K562 (cell line): ENCODE data around the gene GNB2. TPM values are rescaled to one million over a fixed set of nuclear protein-coding genes. Genes with fewer than 3 reads are reported as not detected.

Source experiments
- BHLHE40 ChIP-seq: IDR thresholded peaks from 2 replicates; pipeline ENCODE4 v1.6.1; 2011; ENCODE audit warnings: low read length, improper control_type of control experiment
- DMBX1 ChIP-seq: fragments of 250-450 bp; sonication (Bioruptor Pico); IDR thresholded peaks from 2 replicates; pipeline ENCODE4 v1.8.0; 2022; ENCODE audit warnings: inconsistent platforms, mild to moderate bottlenecking, moderate library complexity, borderline replicate concordance
- ELF2 ChIP-seq: fragments of 250-450 bp; sonication (Bioruptor Pico); IDR thresholded peaks from 2 replicates; pipeline ENCODE4 v1.5.0; 2021; ENCODE audit warnings: mild to moderate bottlenecking
- HMG20B ChIP-seq: fragments of 250-450 bp; sonication (Bioruptor Pico); IDR thresholded peaks from 2 replicates; pipeline ENCODE4 v1.5.0; 2021; ENCODE audit warnings: mild to moderate bottlenecking
- MED1 ChIP-seq: sonication (generic); formaldehyde crosslinking; IDR thresholded peaks from 2 replicates; pipeline ENCODE4 v1.8.1; 2023; ENCODE audit warnings: missing genetic modification reagents, borderline replicate concordance
- NUFIP1 ChIP-seq: fragments of 450-650 bp; IDR thresholded peaks from 2 replicates; pipeline ENCODE4 v1.6.1; 2018; ENCODE audit not compliant: partially characterized antibody
- PCBP1 ChIP-seq: fragments of 200-400 bp; formaldehyde crosslinking; IDR thresholded peaks from 2 replicates; pipeline ENCODE4 v1.6.1; 2018; ENCODE audit warnings: mild to moderate bottlenecking, low read depth, low read length; ENCODE audit not compliant: poor library complexity, severe bottlenecking
- PHF8 ChIP-seq: fragments of 200-600 bp; sonication (generic); IDR thresholded peaks from 2 replicates; pipeline ENCODE4 v1.6.1; 2012; ENCODE audit warnings: mixed run types, mild to moderate bottlenecking, inconsistent platforms, low read length, moderate library complexity, borderline replicate concordance
- RAD51 ChIP-seq: fragments of 450-650 bp; IDR thresholded peaks from 2 replicates; pipeline ENCODE4 v1.7.1; 2016; ENCODE audit warnings: low read depth, mild to moderate bottlenecking, borderline replicate concordance
- SMAD2 ChIP-seq: fragments of 150-350 bp; IDR thresholded peaks from 2 replicates; pipeline ENCODE4 v1.6.1; 2014; ENCODE audit warnings: low read depth, mild to moderate bottlenecking, low read length
- THAP12 ChIP-seq: fragments of 250-450 bp; sonication (Bioruptor Pico); IDR thresholded peaks from 2 replicates; pipeline ENCODE4 v1.9.0; 2021; ENCODE audit warnings: mild to moderate bottlenecking, inconsistent platforms
- VEZF1 ChIP-seq: fragments of 200-800 bp; sonication (Bioruptor generic); IDR thresholded peaks from 2 replicates; pipeline ENCODE4 v1.6.1; 2017; ENCODE audit warnings: missing genetic modification characterization, missing compliant biosample characterization
- XRCC5 ChIP-seq: fragments of 200-400 bp; formaldehyde crosslinking; IDR thresholded peaks from 2 replicates; pipeline ENCODE4 v1.6.1; 2017; ENCODE audit warnings: low read depth, mild to moderate bottlenecking, low read length
- ZBTB33 ChIP-seq: sonication (generic); formaldehyde crosslinking; IDR thresholded peaks from 2 replicates; pipeline ENCODE4 v1.8.1; 2023; ENCODE audit warnings: mild to moderate bottlenecking, missing genetic modification reagents
- ZBTB34 ChIP-seq: fragments of 250-450 bp; sonication (Bioruptor Pico); IDR thresholded peaks from 2 replicates; pipeline ENCODE4 v1.8.0; 2021; ENCODE audit warnings: mild to moderate bottlenecking, moderate library complexity
- ZFPM2 ChIP-seq: fragments of 250-450 bp; sonication (Bioruptor Pico); IDR thresholded peaks from 2 replicates; pipeline ENCODE4 v1.5.1; 2022; ENCODE audit warnings: mild to moderate bottlenecking
- ZHX1 ChIP-seq: fragments of 150-350 bp; conservative IDR thresholded peaks from 2 replicates; pipeline ENCODE4 v1.6.1; 2014; ENCODE audit warnings: low read length
- ZNF165 ChIP-seq: fragments of 250-450 bp; sonication (Bioruptor Pico); IDR thresholded peaks from 2 replicates; pipeline ENCODE4 v1.4.0; 2020; ENCODE audit warnings: borderline replicate concordance
- ZNF41 ChIP-seq: fragments of 250-450 bp; sonication (Bioruptor Pico); conservative IDR thresholded peaks from 2 replicates; pipeline ENCODE4 v1.4.0; 2020; ENCODE audit warnings: mild to moderate bottlenecking
- ZNF695 ChIP-seq: fragments of 450-650 bp; formaldehyde crosslinking; IDR thresholded peaks from 2 replicates; pipeline ENCODE4 v1.4.0; 2020; ENCODE audit warnings: mild to moderate bottlenecking, moderate library complexity
- polyA plus RNA-seq, 8 experiments: library from polyadenylated mRNA; depleted of rRNA in 4 of 8; stranded (reverse) in 5 of 8; unstranded in 3 of 8; fragments of >200 nt; fragmentation: Nextera tagmentation in 2 of 8; fragmentation: Illumina TruSeq in 1 of 8; extraction: Ambion mirVana in 2 of 8; extraction: Trizol in 1 of 8; gene quantifications; 2 replicates each; pipeline versions ENCODE4 v1.2.1 to v1.2.3, GENCODE V29; 2011 to 2014; ENCODE audit warnings: inconsistent platforms in 1 of 8, missing spikeins in 1 of 8
- total RNA-seq, 7 experiments: library from RNA; depleted of rRNA in 6 of 7; stranded (reverse); fragments of >200 nt in 6 of 7; fragmentation: Illumina TruSeq in 2 of 7; extraction: Trizol in 2 of 7; gene quantifications; 2 replicates each; pipeline versions ENCODE4 v1.2.1 to v1.2.3, GENCODE V29; 2011 to 2021; ENCODE audit warnings: low replicate concordance in 1 of 7

The GNB2 gene
- total and polyA plus RNA-seq, 9 of the 15 experiments (the other 6 are each of a cell fraction or from before 2014, with no cell fraction given) = 0.65 to 320 (median 104) TPM

GRCh38 chr7:100641463-100641859 is 32.1 kb upstream of the GNB2 start, which contains the start of gene TFR2 (continued):
- TF ChIP-seq ZHX1 (no peak), RAD51 (no peak), VEZF1 (CRISPR knock-in tag) (peak; percentile 97), SMAD2 (no peak), ZNF165 (CRISPR knock-in tag) (no peak), PCBP1 (no peak), ZFPM2 (CRISPR knock-in tag) (no peak), PHF8 (no peak), ZNF695 (CRISPR knock-in tag) (no peak), ELF2 (CRISPR knock-in tag) (no peak), ZBTB34 (CRISPR knock-in tag) (no peak), MED1 (CRISPR knock-in tag) (no peak), DMBX1 (peak; percentile 48), HMG20B (CRISPR knock-in tag) (no peak), XRCC5 (peak; percentile 68; the same call in 1 of the 2 replicates), ZNF41 (CRISPR knock-in tag) (no peak), THAP12 (CRISPR knock-in tag) (peak; percentile 58; the same call in 1 of the 2 replicates), BHLHE40 (peak; percentile 71), ZBTB33 (CRISPR knock-in tag) (no peak), NUFIP1 (no peak)
